Natural killer cell treated with Interleukin-12 subunit alpha and Interleukin-12 subunit beta and Interleukin-15 and Interleukin-18, amount 100 ng/mL, for 72 hours (primary cell): ENCODE results near the gene RASGRP1. TPM values are rescaled to one million over a fixed set of nuclear protein-coding genes. Genes with fewer than 3 reads are reported as not detected.

Source experiments
- ATAC-seq, 2 donors: fragments of 150-1000 bp; cut with Tn5 transposase in 1 of 2; sonication (Bioruptor Pico), chemical (Tn5 transposase) in 1 of 2; 2 replicates each; pipeline ENCODE4 v1.10.0; 2021
- DNase-seq: peaks from one replicate; pipeline ENCODE4 v3.0.0; 2022; ENCODE audit warnings: low spot score
- H3K27ac Mint-ChIP-seq, 2 donors: 1 replicate in 1 of 2; 2 replicates in 1 of 2; pipeline ENCODE4 v1.8.0; 2022; ENCODE audit warnings: mixed read lengths in 2 of 2, mild to moderate bottlenecking in 1 of 2, moderate library complexity in 1 of 2
- H3K27me3 Mint-ChIP-seq, 2 donors: 1 replicate in 1 of 2; 2 replicates in 1 of 2; pipeline ENCODE4 v1.8.0; 2022; ENCODE audit warnings: mixed read lengths in 2 of 2
- H3K36me3 Mint-ChIP-seq: one replicate; pipeline ENCODE4 v1.8.0; 2022; ENCODE audit warnings: mixed read lengths
- H3K4me1 Mint-ChIP-seq, 2 donors: 1 replicate in 1 of 2; 2 replicates in 1 of 2; pipeline ENCODE4 v1.8.0; 2022; ENCODE audit warnings: low read depth in 2 of 2, mixed read lengths in 2 of 2, mild to moderate bottlenecking in 1 of 2
- H3K4me3 Mint-ChIP-seq: one replicate; pipeline ENCODE4 v1.8.0; 2022; ENCODE audit warnings: mixed read lengths
- H3K9me3 Mint-ChIP-seq: 2 replicates; pipeline ENCODE4 v1.8.0; 2022; ENCODE audit warnings: mixed read lengths
- total RNA-seq, 2 donors: library from RNA; stranded (reverse); gene quantifications; one replicate each; pipeline ENCODE4 v1.2.3, GENCODE V29; 2022

RASGRP1 gene
- total RNA-seq, 2 donors from 2014 or later: 154 to 241 TPM

GRCh38 chr15:38540510-38540909, 24.1 kb downstream of the RASGRP1 start:
- H3K4me3 Mint-ChIP-seq: peak overlapping the region; percentile 27
- H3K4me1 Mint-ChIP-seq: peaks cover 82 to 86% of the 10 kb centered on the region in 2 donors
- H3K27ac Mint-ChIP-seq: peak overlapping the region; percentile 62 to 90
- no peaks in the 10 kb centered on the region for H3K27me3 Mint-ChIP-seq
- peaks cover 32% of the 10 kb centered on the region for H3K36me3 Mint-ChIP-seq
- DNase-seq: no peak
- ATAC-seq: no peak
- H3K9me3 Mint-ChIP-seq: no peaks in the 10 kb centered on the region

GRCh38 chr15:38539008-38539343, 25.6 kb downstream of the RASGRP1 start:
- Mint-ChIP-seq H3K4me1 (peaks cover 84 to 86% of the 10 kb centered on the region in 2 donors), H3K27me3 (no peaks in the 10 kb centered on the region), H3K4me3 (peak overlapping the region; percentile 83), H3K9me3 (no peaks in the 10 kb centered on the region), H3K27ac (peak overlapping the region; percentile 62 to 90), H3K36me3 (peaks cover 35% of the 10 kb centered on the region)
- DNase-seq (no peak), ATAC-seq (peak; percentile 37 to 64)

GRCh38 chr15:38538328-38539007, 26.1 kb downstream of the RASGRP1 start:
- Mint-ChIP-seq H3K9me3 (no peaks in the 10 kb centered on the region), H3K27me3 (no peaks in the 10 kb centered on the region), H3K36me3 (peaks cover 30% of the 10 kb centered on the region), H3K27ac (peak overlapping the region; percentile 62 to 90), H3K4me3 (peak overlapping the region; percentile 83), H3K4me1 (peaks cover 84 to 86% of the 10 kb centered on the region in 2 donors)
- DNase-seq: no peak
- peak; percentile 60 to 63 for ATAC-seq

- ATAC-seq: no peak
- Mint-ChIP-seq H3K9me3 (no peaks in the 10 kb centered on the region), H3K4me1 (peaks cover 85 to 94% of the 10 kb centered on the region in 2 donors), H3K27ac (peak overlapping the region; percentile 62 to 90), H3K36me3 (peaks cover 42% of the 10 kb centered on the region), H3K4me3 (peak overlapping the region; percentile 39), H3K27me3 (no peaks in the 10 kb centered on the region)
- DNase-seq: no peak
Measured at GRCh38 chr15:38536201-38536676, 28.4 kb downstream of the RASGRP1 start.

GRCh38 chr15:38535491-38536200, 29.0 kb downstream of the RASGRP1 start:
- H3K4me3 Mint-ChIP-seq: peak overlapping the region; percentile 39
- peaks cover 84 to 93% of the 10 kb centered on the region in 2 donors for H3K4me1 Mint-ChIP-seq
- no peaks in the 10 kb centered on the region for H3K9me3 Mint-ChIP-seq

GRCh38 chr15:38534691-38535090, 29.9 kb downstream of the RASGRP1 start:
- no peaks in the 10 kb centered on the region for H3K27me3 Mint-ChIP-seq
- no peak for ATAC-seq
- H3K4me3 Mint-ChIP-seq: peak overlapping the region; percentile 26
- H3K9me3 Mint-ChIP-seq: no peaks in the 10 kb centered on the region
- peak overlapping the region; percentile 62 to 90 for H3K27ac Mint-ChIP-seq
- peaks cover 53% of the 10 kb centered on the region for H3K36me3 Mint-ChIP-seq
- DNase-seq: no peak
- H3K4me1 Mint-ChIP-seq: peaks cover 86 to 94% of the 10 kb centered on the region in 2 donors

More at GRCh38 chr15:38535491-38536200, 29.0 kb downstream of the RASGRP1 start:
- Mint-ChIP-seq H3K36me3 (peaks cover 44% of the 10 kb centered on the region), H3K27me3 (no peaks in the 10 kb centered on the region), H3K27ac (peak overlapping the region; percentile 62 to 90)
- DNase-seq (no peak), ATAC-seq (no peak)

GRCh38 chr15:38533926-38534325, 30.7 kb downstream of the RASGRP1 start:
- peak overlapping the region; percentile 6 for H3K4me3 Mint-ChIP-seq
- peaks cover 4% of the 10 kb centered on the region for H3K9me3 Mint-ChIP-seq
- peaks cover 88 to 95% of the 10 kb centered on the region in 2 donors for H3K4me1 Mint-ChIP-seq
- H3K36me3 Mint-ChIP-seq: peaks cover 61% of the 10 kb centered on the region
- H3K27me3 Mint-ChIP-seq: no peaks in the 10 kb centered on the region
- peak overlapping the region; percentile 62 to 90 for H3K27ac Mint-ChIP-seq
- DNase-seq (no peak), ATAC-seq (no peak)

GRCh38 chr15:38533416-38533915, 31.1 kb downstream of the RASGRP1 start:
- peak overlapping the region; percentile 22 for H3K4me3 Mint-ChIP-seq
- peaks cover 64% of the 10 kb centered on the region for H3K36me3 Mint-ChIP-seq
- H3K27me3 Mint-ChIP-seq: no peaks in the 10 kb centered on the region
- H3K4me1 Mint-ChIP-seq: peaks cover 86 to 95% of the 10 kb centered on the region in 2 donors
- ATAC-seq (no peak), DNase-seq (no peak)
- H3K27ac Mint-ChIP-seq: peak overlapping the region; percentile 62 to 90
- peaks cover 5% of the 10 kb centered on the region for H3K9me3 Mint-ChIP-seq

GRCh38 chr15:38532728-38533127, 31.9 kb downstream of the RASGRP1 start:
- H3K4me1 Mint-ChIP-seq: peaks cover 85 to 94% of the 10 kb centered on the region in 2 donors
- peak overlapping the region; percentile 22 for H3K4me3 Mint-ChIP-seq
- peaks cover 65% of the 10 kb centered on the region for H3K36me3 Mint-ChIP-seq
- peaks cover 5% of the 10 kb centered on the region for H3K9me3 Mint-ChIP-seq
- DNase-seq (no peak), ATAC-seq (no peak)
- H3K27me3 Mint-ChIP-seq: no peaks in the 10 kb centered on the region
- H3K27ac Mint-ChIP-seq: peak overlapping the region; percentile 62 to 90

- Mint-ChIP-seq H3K9me3 (peaks cover 5% of the 10 kb centered on the region), H3K27ac (peak overlapping the region; percentile 62 to 90), H3K27me3 (no peaks in the 10 kb centered on the region), H3K4me1 (peaks cover 80 to 88% of the 10 kb centered on the region in 2 donors), H3K36me3 (peaks cover 63% of the 10 kb centered on the region), H3K4me3 (peak overlapping the region; percentile 24)
- ATAC-seq (no peak), DNase-seq (no peak)
Measured at GRCh38 chr15:38531509-38531908, 33.1 kb downstream of the RASGRP1 start.

GRCh38 chr15:38530113-38530512, 34.5 kb downstream of the RASGRP1 start:
- peak overlapping the region; percentile 62 to 92 for H3K27ac Mint-ChIP-seq
- DNase-seq (no peak), ATAC-seq (peak; percentile 85 to 90)
- H3K9me3 Mint-ChIP-seq: peaks cover 5% of the 10 kb centered on the region
- peaks cover 49% of the 10 kb centered on the region for H3K36me3 Mint-ChIP-seq
- peak overlapping the region; percentile 68 for H3K4me3 Mint-ChIP-seq
- H3K4me1 Mint-ChIP-seq: peaks cover 66 to 74% of the 10 kb centered on the region in 2 donors
- H3K27me3 Mint-ChIP-seq: no peaks in the 10 kb centered on the region

- Mint-ChIP-seq H3K4me3 (no peak overlapping the region), H3K27ac (peak overlapping the region; percentile 36 to 62), H3K9me3 (peaks cover 5% of the 10 kb centered on the region), H3K4me1 (peaks cover 61 to 68% of the 10 kb centered on the region in 2 donors), H3K27me3 (no peaks in the 10 kb centered on the region), H3K36me3 (peaks cover 53% of the 10 kb centered on the region)
- ATAC-seq (no peak), DNase-seq (no peak)
Measured at GRCh38 chr15:38528294-38528693, 36.3 kb downstream of the RASGRP1 start.

- no peak for DNase-seq
- H3K9me3 Mint-ChIP-seq: peaks cover 5% of the 10 kb centered on the region
- peaks cover 60 to 64% of the 10 kb centered on the region in 2 donors for H3K4me1 Mint-ChIP-seq
- ATAC-seq: no peak
- H3K27me3 Mint-ChIP-seq: no peaks in the 10 kb centered on the region
- peaks cover 41% of the 10 kb centered on the region for H3K36me3 Mint-ChIP-seq
- H3K27ac Mint-ChIP-seq: peak overlapping the region in 1 of 2 donors; percentile 58
- no peak overlapping the region for H3K4me3 Mint-ChIP-seq
Measured at GRCh38 chr15:38526158-38526557, 38.5 kb downstream of the RASGRP1 start.

- no peak for ATAC-seq
- Mint-ChIP-seq H3K9me3 (peaks cover 5% of the 10 kb centered on the region), H3K27me3 (no peaks in the 10 kb centered on the region), H3K36me3 (peaks cover 38% of the 10 kb centered on the region), H3K4me3 (no peak overlapping the region), H3K4me1 (peaks cover 56 to 59% of the 10 kb centered on the region in 2 donors), H3K27ac (peak overlapping the region in 1 of 2 donors; percentile 58)
- no peak for DNase-seq
Measured at GRCh38 chr15:38525489-38525888, 39.1 kb downstream of the RASGRP1 start.
